Endothelial cell of umbilical vein (primary cell): ENCODE measurements around the gene KHNYN.

Experiments
- EZH2 ChIP-seq: IDR thresholded peaks from 2 replicates; pipeline ENCODE4 v1.6.1; 2012; ENCODE audit warnings: borderline replicate concordance, low read depth, mild to moderate bottlenecking, moderate library complexity, low read length, inconsistent platforms; ENCODE audit not compliant: severe bottlenecking
- FOS ChIP-seq: IDR thresholded peaks from 2 replicates; pipeline ENCODE4 v1.6.1; 2011; ENCODE audit warnings: mild to moderate bottlenecking, low read length, moderate library complexity, borderline replicate concordance; ENCODE audit not compliant: insufficient read depth
- GATA2 ChIP-seq: IDR thresholded peaks from 2 replicates; pipeline ENCODE4 v1.7.0; 2011; ENCODE audit warnings: low read depth, mild to moderate bottlenecking, moderate library complexity, mixed read lengths, low read length; ENCODE audit not compliant: insufficient read length, insufficient read depth
- JUN ChIP-seq: IDR thresholded peaks from 2 replicates; pipeline ENCODE4 v1.6.1; 2011; ENCODE audit warnings: borderline replicate concordance, low read depth; ENCODE audit not compliant: insufficient read length, insufficient read depth
- MYC ChIP-seq: IDR thresholded peaks from one replicate; pipeline ENCODE4 v1.6.1; 2011; ENCODE audit warnings: mild to moderate bottlenecking, low read depth, low read length
- POLR2A ChIP-seq: IDR thresholded peaks from 2 replicates; pipeline ENCODE4 v1.6.1; 2012; ENCODE audit warnings: low read depth, mild to moderate bottlenecking, control low read depth, low read length
- POLR2AphosphoS5 ChIP-seq: IDR thresholded peaks from 2 replicates; pipeline ENCODE4 v1.6.1; 2012; ENCODE audit warnings: low read depth, mild to moderate bottlenecking, control low read depth, low read length, moderate library complexity; ENCODE audit not compliant: insufficient read depth
- TF ChIP-seq, protein P1 (sequence below), 2 donors: IDR thresholded peaks; 1 replicate in 1 of 2; 2 replicates in 1 of 2; pipeline ENCODE4 v1.5.1; 2011; ENCODE audit warnings: low read length in 2 of 2, mild to moderate bottlenecking in 2 of 2, moderate library complexity in 2 of 2, control low read depth in 1 of 2, inconsistent platforms in 1 of 2, low read depth in 1 of 2; ENCODE audit not compliant: insufficient read depth in 1 of 2; ENCODE audit errors: extremely low read depth in 1 of 2
- TF ChIP-seq, protein P2 (sequence below): IDR thresholded peaks from 2 replicates; pipeline ENCODE4 v1.6.1; 2011; ENCODE audit not compliant: insufficient read depth, insufficient read length

DNA sequence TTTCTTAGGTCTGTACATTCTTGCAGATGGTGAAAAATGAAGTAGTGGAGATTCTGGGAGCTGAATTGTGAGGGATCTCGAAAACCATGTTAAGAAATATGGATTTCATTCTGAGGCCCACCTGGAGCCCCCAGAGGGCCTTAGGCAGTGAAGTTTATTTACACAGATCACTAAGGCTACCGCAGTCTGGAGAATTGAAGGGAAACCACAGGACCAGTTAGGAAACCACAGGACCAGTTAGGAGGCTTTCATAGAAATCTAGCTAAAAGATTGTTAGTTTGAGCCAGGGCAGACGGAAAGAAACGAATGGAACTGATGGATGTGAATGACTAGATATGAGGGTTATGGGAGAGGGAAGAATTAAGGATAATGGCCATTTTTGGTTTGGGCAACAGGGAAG, 7.5 kb upstream of the KHNYN start:
- TF ChIP-seq, protein P1, sequence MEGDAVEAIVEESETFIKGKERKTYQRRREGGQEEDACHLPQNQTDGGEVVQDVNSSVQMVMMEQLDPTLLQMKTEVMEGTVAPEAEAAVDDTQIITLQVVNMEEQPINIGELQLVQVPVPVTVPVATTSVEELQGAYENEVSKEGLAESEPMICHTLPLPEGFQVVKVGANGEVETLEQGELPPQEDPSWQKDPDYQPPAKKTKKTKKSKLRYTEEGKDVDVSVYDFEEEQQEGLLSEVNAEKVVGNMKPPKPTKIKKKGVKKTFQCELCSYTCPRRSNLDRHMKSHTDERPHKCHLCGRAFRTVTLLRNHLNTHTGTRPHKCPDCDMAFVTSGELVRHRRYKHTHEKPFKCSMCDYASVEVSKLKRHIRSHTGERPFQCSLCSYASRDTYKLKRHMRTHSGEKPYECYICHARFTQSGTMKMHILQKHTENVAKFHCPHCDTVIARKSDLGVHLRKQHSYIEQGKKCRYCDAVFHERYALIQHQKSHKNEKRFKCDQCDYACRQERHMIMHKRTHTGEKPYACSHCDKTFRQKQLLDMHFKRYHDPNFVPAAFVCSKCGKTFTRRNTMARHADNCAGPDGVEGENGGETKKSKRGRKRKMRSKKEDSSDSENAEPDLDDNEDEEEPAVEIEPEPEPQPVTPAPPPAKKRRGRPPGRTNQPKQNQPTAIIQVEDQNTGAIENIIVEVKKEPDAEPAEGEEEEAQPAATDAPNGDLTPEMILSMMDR (IDR thresholded peaks at IDR 0.05; ENCODE audit: extremely low read depth in 1 of 2, insufficient read depth in 1 of 2, low read depth in 1 of 2, low read length in 2 of 2), result no peak
- TF ChIP-seq GATA2, result no peak
- no peak for TF ChIP-seq POLR2AphosphoS5
- TF ChIP-seq POLR2A, result no peak
- TF ChIP-seq, protein P2, sequence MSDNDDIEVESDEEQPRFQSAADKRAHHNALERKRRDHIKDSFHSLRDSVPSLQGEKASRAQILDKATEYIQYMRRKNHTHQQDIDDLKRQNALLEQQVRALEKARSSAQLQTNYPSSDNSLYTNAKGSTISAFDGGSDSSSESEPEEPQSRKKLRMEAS, result no peak
- no peak for TF ChIP-seq EZH2
- no peak for TF ChIP-seq JUN
- TF ChIP-seq FOS, result no peak
- no peak for TF ChIP-seq MYC
